ENCODE results near the gene APAF1. TPM values are rescaled to one million over a fixed set of nuclear protein-coding genes. Genes with fewer than 3 reads are reported as not detected.
"Not testable (repeated sequence)": the region's sequence is repeated elsewhere in the genome, so short reads cannot be mapped to it uniquely, and the experiment has no call there.

Gene APAF1
- total RNA-seq: 19.2 TPM

- peak; percentile 98 for DNase-seq (ENCODE audit: low spot score)
These were observed at the start of gene APAF1, which contains the start of gene IKBIP for GRCh38 chr12:98644712-98645571. Gene APAF1 (plus strand): TSS chr12:98645290. CDS start chr12:98648360, 3,070 bp downstream. Gene IKBIP (minus strand): TSS chr12:98644788. CDS start chr12:98644701, 87 bp downstream.

- DNase-seq (ENCODE audit: low spot score): not testable (repeated sequence)
These were observed 47.8 kb upstream of the APAF1 start for GRCh38 chr12:98597313-98597712.

- DNase-seq (ENCODE audit: low spot score): no peak
These were observed 43.2 kb upstream of the APAF1 start for GRCh38 chr12:98601924-98602323.

GRCh38 chr12:98606359-98606988 lies 38.6 kb upstream of the APAF1 start:
- no peak for DNase-seq (ENCODE audit: low spot score)

GRCh38 chr12:98610596-98610995 lies 34.5 kb upstream of the APAF1 start:
- no peak for DNase-seq (ENCODE audit: low spot score)

GRCh38 chr12:98612696-98613334 lies 32.3 kb upstream of the APAF1 start:
- DNase-seq (ENCODE audit: low spot score): no peak

- no peak for DNase-seq (ENCODE audit: low spot score)
These were observed 26.1 kb upstream of the APAF1 start for GRCh38 chr12:98618952-98619351.

- DNase-seq (ENCODE audit: low spot score): no peak
These were observed 9.3 kb upstream of the APAF1 start for GRCh38 chr12:98635657-98636323.

GRCh38 chr12:98637068-98637467 lies 8.0 kb upstream of the APAF1 start:
- no peak for DNase-seq (ENCODE audit: low spot score)

- DNase-seq (ENCODE audit: low spot score): no peak
These were observed 7.1 kb upstream of the APAF1 start for GRCh38 chr12:98638009-98638408.

- no peak for DNase-seq (ENCODE audit: low spot score)
These were observed 5.6 kb upstream of the APAF1 start for GRCh38 chr12:98639491-98639890.

GRCh38 chr12:98642801-98643200 lies 2.3 kb upstream of the APAF1 start:
- DNase-seq (ENCODE audit: low spot score): not testable (repeated sequence)

- DNase-seq (ENCODE audit: low spot score): no peak
These were observed 718 bp upstream of the APAF1 start for GRCh38 chr12:98644433-98644711.

- DNase-seq (ENCODE audit: low spot score): no peak
These were observed 530 bp downstream of the APAF1 start for GRCh38 chr12:98645572-98646067.

- no peak for DNase-seq (ENCODE audit: low spot score)
These were observed 1.4 kb downstream of the APAF1 start for GRCh38 chr12:98646294-98647090.

GRCh38 chr12:98651328-98651727 lies 6.2 kb downstream of the APAF1 start:
- DNase-seq (ENCODE audit: low spot score): no peak

GRCh38 chr12:98653866-98654493 lies 8.9 kb downstream of the APAF1 start:
- no peak for DNase-seq (ENCODE audit: low spot score)

GRCh38 chr12:98656289-98657101 lies 11.4 kb downstream of the APAF1 start:
- DNase-seq (ENCODE audit: low spot score): no peak

- DNase-seq (ENCODE audit: low spot score): no peak
These were observed 15.4 kb downstream of the APAF1 start for GRCh38 chr12:98660521-98660920.

- no peak for DNase-seq (ENCODE audit: low spot score)
These were observed 24.7 kb downstream of the APAF1 start for GRCh38 chr12:98669751-98670150.

Measured in ureter (tissue), 1 donor.